Liver (tissue), 9 donors: ENCODE data around the gene RAD51B. TPM values are rescaled to one million over a fixed set of nuclear protein-coding genes. Genes with fewer than 3 reads are reported as not detected.
A peak's percentile ranks its signal among the peaks of the same experiment; 100 is the strongest.
"Not testable (repeated sequence)": the region's sequence is repeated elsewhere in the genome, so short reads cannot be mapped to it uniquely, and the experiment has no call there.

Experiments used
- DNase-seq: peaks from one replicate; pipeline ENCODE4 v3.0.0-alpha.2; 2017; ENCODE audit warnings: low spot score
- H3K27ac ChIP-seq, 2 donors: one replicate each; pipeline ENCODE4 v1.7.0; 2013; ENCODE audit warnings: inconsistent platforms in 2 of 2, low read length in 2 of 2, control low read depth in 1 of 2, low read depth in 1 of 2, mild to moderate bottlenecking in 1 of 2
- H3K27me3 ChIP-seq, 4 donors: one replicate each; pipeline versions ENCODE4 v1.6.1 to v1.7.0; 2013; ENCODE audit warnings: low read length in 3 of 4, inconsistent platforms in 1 of 4, mild to moderate bottlenecking in 1 of 4, moderate library complexity in 1 of 4; ENCODE audit not compliant: control insufficient read depth in 4 of 4, insufficient read depth in 4 of 4
- H3K36me3 ChIP-seq, 4 donors: one replicate each; pipeline versions ENCODE4 v1.6.1 to v1.7.0; 2013; ENCODE audit warnings: low read length in 3 of 4, mild to moderate bottlenecking in 3 of 4, low read depth in 1 of 4, moderate library complexity in 1 of 4; ENCODE audit not compliant: control insufficient read depth in 4 of 4, insufficient read depth in 3 of 4
- H3K4me1 ChIP-seq, 4 donors: one replicate each; pipeline versions ENCODE4 v1.6.1 to v1.7.0; 2013; ENCODE audit warnings: low read length in 3 of 4, mild to moderate bottlenecking in 3 of 4, moderate library complexity in 1 of 4; ENCODE audit not compliant: control insufficient read depth in 4 of 4, insufficient read depth in 4 of 4
- H3K4me3 ChIP-seq, 3 donors: one replicate each; pipeline versions ENCODE4 v1.6.1 to v1.7.0; 2013; ENCODE audit warnings: low read length in 3 of 3, control low read depth in 1 of 3, low read depth in 1 of 3, mild to moderate bottlenecking in 1 of 3
- H3K9ac ChIP-seq, 2 donors: one replicate each; pipeline ENCODE4 v1.7.0; 2013; ENCODE audit warnings: low read length in 2 of 2, mild to moderate bottlenecking in 2 of 2, moderate library complexity in 2 of 2, control low read depth in 1 of 2, low read depth in 1 of 2
- H3K9me3 ChIP-seq, 4 donors: one replicate each; pipeline versions ENCODE4 v1.6.1 to v1.7.0; 2013; ENCODE audit warnings: low read length in 3 of 4; ENCODE audit not compliant: control insufficient read depth in 4 of 4
- EGR1 ChIP-seq, 2 donors: IDR thresholded peaks; 2 replicates each; pipeline ENCODE4 v1.6.1; 2016 to 2018; ENCODE audit warnings: antibody characterized with exemption in 2 of 2, low read depth in 2 of 2
- FOXA1 ChIP-seq: IDR thresholded peaks from 2 replicates; pipeline ENCODE4 v1.6.1; 2016; ENCODE audit warnings: antibody characterized with exemption
- GABPA ChIP-seq, 2 donors: IDR thresholded peaks in 1 of 2; conservative IDR thresholded peaks in 1 of 2; 2 replicates each; pipeline ENCODE4 v1.6.1; 2016; ENCODE audit warnings: antibody characterized with exemption in 2 of 2, mild to moderate bottlenecking in 1 of 2, moderate library complexity in 1 of 2
- HNF4A ChIP-seq, 2 donors: conservative IDR thresholded peaks; 2 replicates each; pipeline ENCODE4 v1.6.1; 2016; ENCODE audit warnings: antibody characterized with exemption in 2 of 2, mild to moderate bottlenecking in 2 of 2
- HNF4G ChIP-seq: IDR thresholded peaks from 2 replicates; pipeline ENCODE4 v1.6.1; 2016; ENCODE audit warnings: antibody characterized with exemption
- JUND ChIP-seq, 2 donors: IDR thresholded peaks; 2 replicates each; pipeline ENCODE4 v1.6.1; 2016; ENCODE audit warnings: antibody characterized with exemption in 2 of 2
- NR2F2 ChIP-seq: IDR thresholded peaks from 2 replicates; pipeline ENCODE4 v1.6.1; 2016; ENCODE audit warnings: antibody characterized with exemption
- RAD21 ChIP-seq, 2 donors: IDR thresholded peaks; 2 replicates each; pipeline ENCODE4 v1.6.1; 2016; ENCODE audit warnings: antibody characterized with exemption in 2 of 2, mild to moderate bottlenecking in 2 of 2
- RXRA ChIP-seq, 2 donors: IDR thresholded peaks; 2 replicates each; pipeline ENCODE4 v1.6.1; 2017 to 2018; ENCODE audit warnings: antibody characterized with exemption in 2 of 2, mild to moderate bottlenecking in 1 of 2
- SP1 ChIP-seq: IDR thresholded peaks from 2 replicates; pipeline ENCODE4 v1.6.1; 2018; ENCODE audit warnings: antibody characterized with exemption, mild to moderate bottlenecking
- TAF1 ChIP-seq: conservative IDR thresholded peaks from 2 replicates; pipeline ENCODE4 v1.6.1; 2016; ENCODE audit warnings: antibody characterized with exemption, mild to moderate bottlenecking
- WGBS: extraction: QIAGEN DNeasy Blood & Tissue Kit; methylation state at CpG from one replicate; pipeline ENCODE4 v1.1.7; 2013; 5-methylcytosine and 5-hydroxymethylcytosine counted together
- polyA plus RNA-seq, 2 donors: library from polyadenylated mRNA; stranded (reverse) in 1 of 2; unstranded in 1 of 2; fragments of 200-250 nt in 1 of 2; fragments of >200 nt in 1 of 2; fragmentation: Nextera tagmentation in 1 of 2; extraction: Ambion mirVana in 1 of 2; gene quantifications; one replicate each; pipeline versions ENCODE4 v1.2.1 to v1.2.3, GENCODE V29; 2013 to 2015
- total RNA-seq, 2 donors: library from RNA; depleted of rRNA; stranded (reverse); fragments of >200 nt; gene quantifications; one replicate each; pipeline ENCODE4 v1.2.3, GENCODE V29; 2014
- TF ChIP-seq, protein P1 (sequence below): IDR thresholded peaks from 2 replicates; pipeline ENCODE4 v1.6.1; 2016; ENCODE audit warnings: antibody characterized with exemption
- TF ChIP-seq, protein P2 (sequence below): IDR thresholded peaks from 2 replicates; pipeline ENCODE4 v1.6.1; 2016; ENCODE audit warnings: antibody characterized with exemption
- TF ChIP-seq, protein P3 (sequence below): IDR thresholded peaks from 2 replicates; pipeline ENCODE4 v1.6.1; 2016; ENCODE audit warnings: antibody characterized with exemption
- donor health status: healthy.
- donor health status: healthy.
- donor health status: healthy.
- donor health status: healthy.
- donor health status: healthy.

RAD51B gene
- total and polyA plus RNA-seq, 4 donors: 0.81 to 12.9 (median 2.4) TPM

DNA sequence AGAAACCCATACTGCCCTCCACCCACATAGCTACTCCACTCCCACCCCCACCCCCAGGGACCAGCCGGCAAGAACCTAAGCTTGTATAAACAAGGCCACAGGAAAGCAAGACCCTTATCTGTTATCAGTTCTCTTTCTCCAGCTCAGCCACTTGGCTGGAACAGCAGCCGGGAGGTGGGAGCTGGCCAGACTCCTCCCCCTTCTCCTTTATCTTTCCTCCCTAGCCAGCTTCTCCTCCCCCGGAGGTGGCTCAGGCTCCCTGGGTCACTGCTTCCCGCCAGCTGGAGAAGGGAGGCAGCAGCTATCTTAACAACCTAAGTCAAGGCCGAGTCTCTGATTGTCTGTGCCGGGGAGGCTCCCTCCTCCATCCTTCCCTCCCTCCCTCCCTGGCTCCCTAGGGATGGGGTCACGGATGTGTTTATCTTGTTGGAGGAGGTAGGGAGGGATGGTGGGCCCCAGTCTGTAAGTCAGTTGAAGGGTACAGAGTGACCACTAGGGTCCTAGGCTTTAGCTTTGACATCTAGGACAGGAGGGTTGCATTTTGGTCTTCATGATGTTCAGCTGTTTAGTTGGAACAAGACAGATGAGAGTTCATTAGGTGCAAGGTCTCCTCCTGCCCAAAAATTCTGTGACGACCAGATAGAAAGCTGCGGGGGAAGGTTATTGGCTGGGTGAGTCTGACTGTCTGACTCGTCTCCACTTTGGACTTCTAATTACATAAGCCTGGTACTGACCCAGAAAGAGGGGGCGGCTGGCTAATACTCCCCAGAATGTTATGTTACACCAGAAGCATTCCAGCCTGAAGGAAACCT, 943.6 kb downstream of the RAD51B start:
- H3K36me3 ChIP-seq: no peaks in the 10 kb centered on the region
- peak overlapping the region; percentile 76 to 88 for H3K27ac ChIP-seq
- peak; percentile 72 for DNase-seq
- H3K9me3 ChIP-seq: no peaks in the 10 kb centered on the region
- H3K4me1 ChIP-seq: peaks cover 3 to 20% (median 12%) of the 10 kb centered on the region in 4 donors
- no peaks in the 10 kb centered on the region for H3K27me3 ChIP-seq
- H3K4me3 ChIP-seq: no peak overlapping the region
- WGBS: 20% methylated on average over 11 of the region's 11 CpGs
- no peak overlapping the region for H3K9ac ChIP-seq
- TF ChIP-seq EGR1 (IDR thresholded peaks at IDR 0.05; ENCODE audit: low read depth in 2 of 2) (peak; percentile 51 to 80), JUND (IDR thresholded peaks at IDR 0.05) (no peak), RXRA (IDR thresholded peaks at IDR 0.05) (peak; percentile 26 to 61), TAF1 (no peak), RAD21 (IDR thresholded peaks at IDR 0.05) (peak; percentile 39 to 54), NR2F2 (peak; percentile 94), GABPA (IDR thresholded peaks at IDR 0.05 in 1 of 2, conservative IDR thresholded peaks at IDR 0.05 in 1 of 2) (no peak), SP1 (peak; percentile 16), HNF4A (conservative IDR thresholded peaks at IDR 0.05) (peak; percentile 24 to 61)
- TF ChIP-seq, protein P1, sequence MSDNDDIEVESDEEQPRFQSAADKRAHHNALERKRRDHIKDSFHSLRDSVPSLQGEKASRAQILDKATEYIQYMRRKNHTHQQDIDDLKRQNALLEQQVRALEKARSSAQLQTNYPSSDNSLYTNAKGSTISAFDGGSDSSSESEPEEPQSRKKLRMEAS: no peak

DNA sequence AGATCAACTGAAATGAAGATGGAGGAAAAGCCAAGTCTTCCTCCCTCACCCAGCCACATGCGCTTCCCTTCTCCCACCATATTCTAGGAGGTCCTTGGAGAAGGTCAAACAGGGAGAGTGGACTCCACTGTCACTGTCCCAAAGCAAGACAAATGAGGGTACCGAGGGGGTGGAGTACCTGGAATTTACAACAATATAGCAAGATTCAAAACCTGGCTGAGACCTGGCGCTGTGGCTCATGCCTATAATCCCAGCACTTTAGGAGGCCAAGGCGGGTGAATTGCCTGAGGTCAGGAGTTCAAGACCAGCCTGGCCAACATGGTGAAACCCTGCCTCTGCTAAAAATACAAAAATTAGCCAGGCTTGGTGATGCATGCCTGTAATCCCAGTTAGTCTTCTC, 944.3 kb downstream of the RAD51B start:
- 94% methylated on average over 4 of the region's 4 CpGs for WGBS
- not testable (repeated sequence) for H3K27me3 ChIP-seq, H3K9me3 ChIP-seq, H3K4me3 ChIP-seq, DNase-seq, H3K36me3 ChIP-seq, H3K9ac ChIP-seq
- peak overlapping the region; percentile 76 to 88 for H3K27ac ChIP-seq
- H3K4me1 ChIP-seq: peaks cover 3 to 16% (median 12%) of the 10 kb centered on the region in 4 donors

DNA sequence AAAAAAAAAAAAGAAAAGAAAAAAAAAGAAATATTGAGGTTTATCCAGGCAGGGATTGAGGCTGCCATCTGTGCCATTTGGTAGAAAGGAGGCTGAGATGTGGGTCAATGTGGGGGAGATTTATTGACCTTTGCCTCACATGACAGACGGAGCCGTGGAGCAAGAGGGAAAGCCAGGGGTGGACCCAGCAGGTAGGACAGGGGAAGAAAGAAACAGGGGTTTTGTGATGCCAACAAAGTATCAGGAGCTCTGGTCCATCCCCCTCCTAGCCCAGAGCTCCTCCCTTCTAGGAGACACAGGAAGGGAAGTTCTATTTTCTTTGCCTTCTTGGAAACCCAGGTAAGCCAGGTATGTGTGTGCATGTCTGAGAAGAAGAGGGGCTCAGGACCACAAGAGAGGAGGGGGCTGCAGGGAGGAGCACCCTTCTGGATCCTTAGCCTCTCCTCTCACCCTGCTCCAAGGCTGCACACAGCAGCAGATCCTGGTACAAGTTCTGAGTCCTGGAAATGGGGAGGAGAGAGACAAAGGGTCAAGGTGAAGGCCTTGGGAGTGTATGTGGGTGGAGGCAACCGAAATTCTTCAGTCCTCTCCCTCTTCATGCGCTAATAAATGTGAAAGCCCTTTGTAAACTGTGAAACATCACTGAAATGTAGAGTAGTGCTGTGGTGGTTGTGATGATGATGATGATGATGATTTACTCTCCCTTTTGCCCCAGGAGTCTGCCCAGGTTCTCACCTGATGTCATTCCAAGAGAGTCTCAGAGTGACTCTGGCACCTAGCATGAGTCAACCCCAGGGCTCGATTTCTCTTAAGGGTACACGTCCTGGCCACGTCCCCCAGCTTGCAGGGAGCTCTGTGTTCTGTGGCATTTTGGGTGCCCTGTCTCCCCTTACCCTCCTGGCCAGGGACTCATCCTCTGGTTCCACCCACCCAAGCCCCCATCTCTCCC, 947.0 kb downstream of the RAD51B start:
- Histone ChIP-seq H3K9ac (no peak overlapping the region), H3K36me3 (no peaks in the 10 kb centered on the region), H3K4me1 (peaks cover 3 to 16% (median 12%) of the 10 kb centered on the region in 4 donors), H3K27me3 (no peaks in the 10 kb centered on the region), H3K4me3 (no peak overlapping the region), H3K27ac (no peak overlapping the region), H3K9me3 (no peaks in the 10 kb centered on the region)
- TF ChIP-seq HNF4A (conservative IDR thresholded peaks at IDR 0.05) (peak in 1 of 2 donors; percentile 13), SP1 (no peak), RAD21 (IDR thresholded peaks at IDR 0.05) (peak in 1 of 2 donors; percentile 16), FOXA1 (no peak), NR2F2 (no peak), EGR1 (IDR thresholded peaks at IDR 0.05; ENCODE audit: low read depth in 2 of 2) (no peak), HNF4G (no peak), GABPA (IDR thresholded peaks at IDR 0.05 in 1 of 2, conservative IDR thresholded peaks at IDR 0.05 in 1 of 2) (no peak), JUND (IDR thresholded peaks at IDR 0.05) (no peak), RXRA (IDR thresholded peaks at IDR 0.05) (no peak)
- TF ChIP-seq, protein P2, sequence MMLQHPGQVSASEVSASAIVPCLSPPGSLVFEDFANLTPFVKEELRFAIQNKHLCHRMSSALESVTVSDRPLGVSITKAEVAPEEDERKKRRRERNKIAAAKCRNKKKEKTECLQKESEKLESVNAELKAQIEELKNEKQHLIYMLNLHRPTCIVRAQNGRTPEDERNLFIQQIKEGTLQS: no peak
- TF ChIP-seq, protein P1: no peak
- TF ChIP-seq, protein P3, sequence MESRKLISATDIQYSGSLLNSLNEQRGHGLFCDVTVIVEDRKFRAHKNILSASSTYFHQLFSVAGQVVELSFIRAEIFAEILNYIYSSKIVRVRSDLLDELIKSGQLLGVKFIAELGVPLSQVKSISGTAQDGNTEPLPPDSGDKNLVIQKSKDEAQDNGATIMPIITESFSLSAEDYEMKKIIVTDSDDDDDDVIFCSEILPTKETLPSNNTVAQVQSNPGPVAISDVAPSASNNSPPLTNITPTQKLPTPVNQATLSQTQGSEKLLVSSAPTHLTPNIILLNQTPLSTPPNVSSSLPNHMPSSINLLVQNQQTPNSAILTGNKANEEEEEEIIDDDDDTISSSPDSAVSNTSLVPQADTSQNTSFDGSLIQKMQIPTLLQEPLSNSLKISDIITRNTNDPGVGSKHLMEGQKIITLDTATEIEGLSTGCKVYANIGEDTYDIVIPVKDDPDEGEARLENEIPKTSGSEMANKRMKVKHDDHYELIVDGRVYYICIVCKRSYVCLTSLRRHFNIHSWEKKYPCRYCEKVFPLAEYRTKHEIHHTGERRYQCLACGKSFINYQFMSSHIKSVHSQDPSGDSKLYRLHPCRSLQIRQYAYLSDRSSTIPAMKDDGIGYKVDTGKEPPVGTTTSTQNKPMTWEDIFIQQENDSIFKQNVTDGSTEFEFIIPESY: no peak
- no peak for DNase-seq
- WGBS: 59% methylated on average over 7 of the region's 7 CpGs
